Measurements from ENCODE around the gene MEIS1. TPM values are rescaled to one million over a fixed set of nuclear protein-coding genes. Genes with fewer than 3 reads are reported as not detected.

Gene MEIS1
- total and polyA plus RNA-seq, 2 donors (not counting 1 experiment from before 2014, with no cell fraction given): 0.03 TPM; not detected in 1

DNA sequence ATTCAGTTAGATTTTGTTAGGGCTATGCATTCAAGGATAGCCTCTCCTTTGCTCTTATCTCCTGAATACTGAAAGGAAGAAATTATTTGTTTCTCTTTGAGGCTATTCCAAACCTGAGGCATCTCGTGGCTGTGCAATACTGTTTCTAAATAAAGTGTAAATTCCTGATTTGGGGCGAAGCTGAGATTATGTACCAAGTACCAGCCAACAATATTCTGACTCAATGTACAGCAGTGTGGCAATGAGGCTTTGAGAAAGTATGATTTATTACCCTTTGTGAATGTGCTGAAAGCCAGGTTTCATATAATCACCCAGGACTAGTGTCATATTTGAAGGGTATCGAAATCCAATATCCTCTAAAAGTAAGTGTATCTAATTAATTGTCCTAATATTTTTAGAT, 113.5 kb downstream of the MEIS1 start:
- Histone ChIP-seq H2AFZ (ENCODE audit: insufficient read depth, low read depth, low read length, poor library complexity, severe bottlenecking) (no peak overlapping the region), H3K4me3 (ENCODE audit: control extremely low read depth in 1 of 5, extremely low read depth in 1 of 5, insufficient read depth in 1 of 5, low read depth in 2 of 5, low read length in 4 of 5) (no peak overlapping the region), H3K36me3 (replicated peaks in 1 of 2; ENCODE audit: control extremely low read depth in 1 of 2, control insufficient read depth in 1 of 2, extremely low read depth in 1 of 2, insufficient read depth in 2 of 2, low read length in 1 of 2) (no peaks in the 10 kb centered on the region), H3K27ac (ENCODE audit: low read length in 2 of 2) (no peak overlapping the region), H3K27me3 (replicated peaks in 1 of 4; ENCODE audit: control extremely low read depth in 1 of 4, control insufficient read depth in 3 of 4, insufficient read depth in 4 of 4, low read length in 3 of 4) (no peaks in the 10 kb centered on the region), H3K9ac (ENCODE audit: low read length) (no peak overlapping the region), H3K9me3 (ENCODE audit: control extremely low read depth in 1 of 3, control insufficient read depth in 2 of 3, insufficient read depth in 1 of 3, low read length in 2 of 3) (no peaks in the 10 kb centered on the region), H3K4me1 (ENCODE audit: control insufficient read depth in 2 of 2, insufficient read depth in 2 of 2, low read length in 2 of 2) (no peaks in the 10 kb centered on the region), H3K79me2 (ENCODE audit: control insufficient read depth, insufficient read depth, low read length) (no peaks in the 10 kb centered on the region), H4K20me1 (ENCODE audit: control insufficient read depth, insufficient read depth, low read length, poor library complexity, severe bottlenecking) (no peaks in the 10 kb centered on the region), H3K4me2 (replicated peaks; ENCODE audit: low read depth, low read length, poor library complexity, severe bottlenecking) (no peak overlapping the region)
- ATAC-seq (ENCODE audit: low read depth): no peak
- WGBS (ENCODE audit: insufficient coverage): no CpG with 5 or more reads among the region's 3 CpGs
- Mint-ChIP-seq H3K27ac (no peak overlapping the region), H3K27me3 (peaks cover 16% of the 10 kb centered on the region), H3K4me3 (no peak overlapping the region), H3K4me1 (no peaks in the 10 kb centered on the region), H3K9me3 (ENCODE audit: insufficient read depth) (no peaks in the 10 kb centered on the region)
- CTCF ChIA-PET: no interaction called here
- POLR2A ChIA-PET: no interaction called here
- intact Hi-C loops (cut with micrococcal nuclease): no loop called here
- no peak for DNase-seq
- TF ChIP-seq, protein P1, sequence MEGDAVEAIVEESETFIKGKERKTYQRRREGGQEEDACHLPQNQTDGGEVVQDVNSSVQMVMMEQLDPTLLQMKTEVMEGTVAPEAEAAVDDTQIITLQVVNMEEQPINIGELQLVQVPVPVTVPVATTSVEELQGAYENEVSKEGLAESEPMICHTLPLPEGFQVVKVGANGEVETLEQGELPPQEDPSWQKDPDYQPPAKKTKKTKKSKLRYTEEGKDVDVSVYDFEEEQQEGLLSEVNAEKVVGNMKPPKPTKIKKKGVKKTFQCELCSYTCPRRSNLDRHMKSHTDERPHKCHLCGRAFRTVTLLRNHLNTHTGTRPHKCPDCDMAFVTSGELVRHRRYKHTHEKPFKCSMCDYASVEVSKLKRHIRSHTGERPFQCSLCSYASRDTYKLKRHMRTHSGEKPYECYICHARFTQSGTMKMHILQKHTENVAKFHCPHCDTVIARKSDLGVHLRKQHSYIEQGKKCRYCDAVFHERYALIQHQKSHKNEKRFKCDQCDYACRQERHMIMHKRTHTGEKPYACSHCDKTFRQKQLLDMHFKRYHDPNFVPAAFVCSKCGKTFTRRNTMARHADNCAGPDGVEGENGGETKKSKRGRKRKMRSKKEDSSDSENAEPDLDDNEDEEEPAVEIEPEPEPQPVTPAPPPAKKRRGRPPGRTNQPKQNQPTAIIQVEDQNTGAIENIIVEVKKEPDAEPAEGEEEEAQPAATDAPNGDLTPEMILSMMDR (IDR thresholded peaks at IDR 0.05): no peak
- no peak for TF ChIP-seq EZH2 (IDR thresholded peaks at IDR 0.05; ENCODE audit: borderline replicate concordance, insufficient read depth, low read depth, low read length, poor library complexity, severe bottlenecking)

DNA sequence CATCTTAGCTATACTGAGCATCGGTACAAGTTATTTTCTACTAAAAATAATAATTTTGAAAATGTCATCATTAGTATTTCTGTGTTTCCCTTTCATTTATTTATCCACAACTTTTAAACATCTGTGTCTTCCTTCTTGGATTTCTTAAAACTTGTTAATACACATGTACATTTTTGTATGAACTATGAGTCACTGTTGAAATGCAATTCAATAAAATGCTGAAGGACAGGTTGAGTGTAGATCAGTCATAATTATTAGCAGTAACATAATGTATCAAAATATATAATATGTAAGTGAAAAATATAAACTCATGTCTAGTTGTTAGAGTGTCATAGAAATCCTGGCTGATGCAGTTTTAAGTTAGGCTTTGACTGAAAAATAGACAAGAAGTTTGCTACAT, 115.9 kb downstream of the MEIS1 start:
- Mint-ChIP-seq H3K9me3 (ENCODE audit: insufficient read depth) (no peaks in the 10 kb centered on the region), H3K4me3 (no peak overlapping the region), H3K4me1 (peaks cover 5% of the 10 kb centered on the region), H3K27ac (no peak overlapping the region), H3K27me3 (peaks cover 22% of the 10 kb centered on the region)
- H3K9me3 ChIP-seq (ENCODE audit: control extremely low read depth in 1 of 3, control insufficient read depth in 2 of 3, insufficient read depth in 1 of 3, low read length in 2 of 3): no peaks in the 10 kb centered on the region
- no peaks in the 10 kb centered on the region for H3K27me3 ChIP-seq (replicated peaks in 1 of 4; ENCODE audit: control extremely low read depth in 1 of 4, control insufficient read depth in 3 of 4, insufficient read depth in 4 of 4, low read length in 3 of 4)
- POLR2A ChIA-PET: no interaction called here
- no peaks in the 10 kb centered on the region for H3K4me1 ChIP-seq (ENCODE audit: control insufficient read depth in 2 of 2, insufficient read depth in 2 of 2, low read length in 2 of 2)
- H3K9ac ChIP-seq (ENCODE audit: low read length): no peak overlapping the region
- H4K20me1 ChIP-seq (ENCODE audit: control insufficient read depth, insufficient read depth, low read length, poor library complexity, severe bottlenecking): no peaks in the 10 kb centered on the region
- intact Hi-C loops (cut with micrococcal nuclease): no loop called here
- H3K27ac ChIP-seq (ENCODE audit: low read length in 2 of 2): no peak overlapping the region
- TF ChIP-seq, protein P1 (IDR thresholded peaks at IDR 0.05): no peak
- no peak for TF ChIP-seq EZH2 (IDR thresholded peaks at IDR 0.05; ENCODE audit: borderline replicate concordance, insufficient read depth, low read depth, low read length, poor library complexity, severe bottlenecking)
- H3K79me2 ChIP-seq (ENCODE audit: control insufficient read depth, insufficient read depth, low read length): no peaks in the 10 kb centered on the region
- CTCF ChIA-PET: no interaction called here
- no peak overlapping the region for H3K4me3 ChIP-seq (ENCODE audit: control extremely low read depth in 1 of 5, extremely low read depth in 1 of 5, insufficient read depth in 1 of 5, low read depth in 2 of 5, low read length in 4 of 5)
- WGBS (ENCODE audit: insufficient coverage): no CpG with 5 or more reads among the region's 1 CpG
- no peaks in the 10 kb centered on the region for H3K36me3 ChIP-seq (replicated peaks in 1 of 2; ENCODE audit: control extremely low read depth in 1 of 2, control insufficient read depth in 1 of 2, extremely low read depth in 1 of 2, insufficient read depth in 2 of 2, low read length in 1 of 2)
- ATAC-seq (ENCODE audit: low read depth) (no peak), DNase-seq (no peak)
- no peak overlapping the region for H3K4me2 ChIP-seq (replicated peaks; ENCODE audit: low read depth, low read length, poor library complexity, severe bottlenecking)
- no peak overlapping the region for H2AFZ ChIP-seq (ENCODE audit: insufficient read depth, low read depth, low read length, poor library complexity, severe bottlenecking)

All from B cell (primary cell).